ENCODE data around the gene RNU1-3.
A peak's percentile ranks its signal among the peaks of the same experiment; 100 is the strongest.
"Not testable (repeated sequence)": the region's sequence is repeated elsewhere in the genome, so short reads cannot be mapped to it uniquely, and the experiment has no call there.

RNU1-3 gene

DNA sequence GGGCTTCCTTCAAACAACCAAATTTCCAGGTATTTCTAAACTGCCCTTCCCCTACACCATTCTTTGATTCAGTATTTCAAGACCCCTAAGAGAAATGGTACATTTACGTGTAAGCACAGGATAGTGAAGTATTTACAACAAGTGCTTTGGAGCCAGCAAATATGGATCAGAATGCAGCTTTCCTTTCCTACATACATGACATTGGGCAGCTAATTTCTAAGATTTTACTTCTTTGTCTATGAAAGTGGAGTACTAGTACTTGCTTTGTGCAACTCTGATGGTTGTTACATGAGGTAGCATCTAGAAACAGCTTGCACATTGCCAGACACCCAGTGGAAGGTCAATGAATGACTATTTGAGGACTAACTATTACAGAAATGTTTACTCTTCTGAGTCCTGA lies 15.2 kb downstream of the RNU1-3 start:
- not testable (repeated sequence) for DNase-seq (ENCODE audit: low spot score)

DNA sequence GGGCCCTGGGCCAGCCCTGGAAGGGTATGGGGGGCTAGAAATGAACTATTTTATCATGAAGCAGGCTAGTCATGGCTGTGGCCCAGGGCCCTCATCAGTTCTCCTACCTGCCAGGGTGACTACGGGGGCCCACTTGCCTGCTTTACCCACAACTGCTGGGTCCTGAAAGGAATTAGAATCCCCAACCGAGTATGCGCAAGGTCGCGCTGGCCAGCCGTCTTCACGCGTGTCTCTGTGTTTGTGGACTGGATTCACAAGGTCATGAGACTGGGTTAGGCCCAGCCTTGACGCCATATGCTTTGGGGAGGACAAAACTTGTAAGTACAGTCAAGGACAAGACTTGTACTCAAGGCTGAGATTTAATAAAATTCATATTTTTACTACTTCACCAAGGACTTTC lies 16.8 kb downstream of the RNU1-3 start:
- not testable (repeated sequence) for DNase-seq (ENCODE audit: low spot score)

DNA sequence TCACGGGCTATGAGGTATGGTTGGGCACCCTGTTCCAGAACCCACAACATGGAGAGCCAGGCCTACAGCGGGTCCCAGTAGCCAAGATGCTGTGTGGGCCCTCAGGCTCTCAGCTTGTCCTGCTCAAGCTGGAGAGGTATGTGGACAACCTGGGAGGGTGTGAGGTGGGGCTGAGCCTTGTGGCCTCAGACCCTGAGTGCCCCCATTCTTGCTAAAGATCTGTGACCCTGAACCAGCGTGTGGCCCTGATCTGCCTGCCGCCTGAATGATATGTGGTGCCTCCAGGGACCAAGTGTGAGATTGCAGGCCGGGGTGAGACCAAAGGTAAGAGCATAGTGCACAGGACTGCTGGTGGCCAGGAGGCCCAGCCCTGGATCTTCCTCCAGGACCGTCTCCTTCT lies 17.4 kb downstream of the RNU1-3 start:
- DNase-seq (ENCODE audit: low spot score) = peak; percentile 30

DNA sequence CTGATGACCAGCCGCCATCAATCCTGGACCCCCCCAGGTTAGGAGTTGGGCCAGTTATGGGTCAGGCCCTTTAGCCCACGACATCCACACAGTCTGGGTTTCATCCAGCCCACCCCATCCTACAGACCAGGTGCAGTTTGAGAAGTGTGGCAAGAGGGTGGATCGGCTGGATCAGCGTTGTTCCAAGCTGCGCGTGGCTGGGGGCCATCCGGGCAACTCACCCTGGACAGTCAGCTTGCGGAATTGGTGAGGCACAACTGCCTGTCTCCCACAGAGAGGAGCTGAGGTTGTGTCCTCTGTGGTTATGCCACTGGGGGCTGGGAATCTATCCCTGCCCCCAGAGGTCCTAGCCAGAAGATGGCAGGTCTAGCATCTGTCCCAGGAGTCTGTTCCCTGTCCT lies 18.0 kb downstream of the RNU1-3 start:
- DNase-seq (ENCODE audit: low spot score) = not testable (repeated sequence)

DNA sequence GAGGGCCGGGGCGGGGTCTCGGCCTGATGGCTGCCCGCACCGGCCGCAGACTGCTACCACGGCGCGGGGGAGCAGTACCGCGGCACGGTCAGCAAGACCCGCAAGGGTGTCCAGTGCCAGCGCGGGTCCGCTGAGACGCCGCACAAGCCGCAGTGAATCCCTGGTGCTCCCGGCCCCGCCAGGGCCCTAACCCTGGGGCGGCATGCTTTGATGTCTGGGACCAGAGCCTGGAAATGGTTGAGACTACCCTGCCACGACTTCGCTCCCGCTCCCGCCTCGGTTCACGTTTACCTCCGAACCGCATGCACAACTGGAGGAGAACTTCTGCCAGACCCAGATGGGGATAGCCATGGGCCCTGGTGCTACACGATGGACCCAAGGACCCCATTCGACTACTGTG lies 18.5 kb downstream of the RNU1-3 start:
- peak; percentile 49 for DNase-seq (ENCODE audit: low spot score)

DNA sequence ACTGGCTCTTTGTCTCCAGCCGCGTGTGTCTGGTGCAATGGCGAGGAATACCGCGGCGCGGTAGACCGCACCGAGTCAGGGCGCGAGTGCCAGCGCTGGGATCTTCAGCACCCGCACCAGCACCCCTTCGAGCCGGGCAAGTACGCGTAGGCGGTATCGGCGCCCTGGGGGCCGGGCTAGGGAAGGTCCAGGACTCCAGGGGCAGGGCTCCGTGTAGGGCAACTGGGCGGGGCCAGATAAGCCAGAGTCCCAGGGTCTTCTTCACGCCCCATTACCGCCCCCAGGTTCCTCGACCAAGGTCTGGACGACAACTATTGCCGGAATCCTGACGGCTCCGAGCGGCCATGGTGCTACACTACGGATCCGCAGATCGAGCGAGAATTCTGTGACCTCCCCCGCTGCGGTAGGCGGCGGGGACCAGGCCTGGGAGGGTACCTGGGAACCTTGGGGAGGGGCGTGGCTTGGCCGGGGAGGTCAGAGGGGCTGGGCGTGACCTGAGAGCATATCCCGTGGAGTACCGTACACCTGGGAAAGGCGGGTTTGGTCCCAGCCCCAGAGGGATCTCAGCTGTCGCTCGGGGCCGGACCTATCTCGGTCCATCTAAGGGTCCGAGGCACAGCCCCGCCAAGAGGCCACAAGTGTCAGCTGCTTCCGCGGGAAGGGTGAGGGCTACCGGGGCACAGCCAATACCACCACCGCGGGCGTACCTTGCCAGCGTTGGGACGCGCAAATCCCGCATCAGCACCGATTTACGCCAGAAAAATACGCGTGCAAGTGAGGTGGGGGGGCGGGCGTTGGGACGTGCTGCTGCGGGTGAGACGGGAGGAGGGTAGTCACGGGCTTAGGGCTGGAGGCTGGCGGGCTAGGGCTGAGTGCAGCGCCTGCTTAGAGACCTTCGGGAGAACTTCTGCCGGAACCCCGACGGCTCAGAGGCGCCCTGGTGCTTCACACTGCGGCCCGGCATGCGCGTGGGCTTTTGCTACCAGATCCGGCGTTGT lies 19.3 kb downstream of the RNU1-3 start:
- not testable (repeated sequence) for DNase-seq (ENCODE audit: low spot score)

DNA sequence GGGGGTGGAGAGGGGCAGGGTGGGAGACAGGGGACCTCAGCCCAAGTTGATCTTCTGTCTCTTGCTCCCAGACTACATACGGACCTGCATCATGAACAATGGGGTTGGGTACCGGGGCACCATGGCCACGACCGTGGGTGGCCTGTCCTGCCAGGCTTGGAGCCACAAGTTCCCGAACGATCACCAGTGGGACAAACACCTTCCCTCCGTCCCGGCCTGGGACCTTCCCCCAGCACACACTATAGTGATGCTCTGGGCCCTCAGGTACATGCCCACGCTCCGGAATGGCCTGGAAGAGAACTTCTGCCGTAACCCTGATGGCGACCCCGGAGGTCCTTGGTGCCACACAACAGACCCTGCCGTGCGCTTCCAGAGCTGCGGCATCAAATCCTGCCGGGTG lies 20.0 kb downstream of the RNU1-3 start:
- not testable (repeated sequence) for DNase-seq (ENCODE audit: low spot score)

DNA sequence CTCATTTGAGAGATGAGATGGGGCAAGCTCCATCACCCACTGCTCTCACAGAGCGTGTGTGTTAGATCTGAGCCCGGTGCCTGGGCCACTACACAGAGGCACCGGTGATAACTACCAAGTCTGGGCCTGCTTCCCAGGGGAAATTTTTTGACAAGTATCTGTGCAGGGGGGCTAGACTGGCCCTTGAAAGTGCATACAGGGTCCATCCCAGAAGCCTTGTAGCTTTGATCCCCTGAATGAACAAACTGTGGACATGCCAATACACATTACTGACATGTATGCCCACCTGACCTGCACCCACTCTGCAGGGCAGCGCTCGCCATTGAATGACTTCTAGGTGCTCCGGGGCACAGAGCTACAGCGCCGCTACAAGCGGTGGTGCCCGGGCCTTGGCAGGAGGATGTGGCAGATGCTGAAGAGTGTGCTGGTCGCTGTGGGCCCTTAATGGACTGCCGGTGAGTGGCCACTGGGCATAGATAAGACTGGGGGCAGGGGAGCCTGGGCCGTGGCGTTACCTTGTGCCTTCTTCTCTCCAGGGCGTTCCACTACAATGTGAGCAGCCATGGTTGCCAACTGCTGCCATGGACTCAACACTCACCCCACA lies 20.6 kb downstream of the RNU1-3 start:
- DNase-seq (ENCODE audit: low spot score) = peak; percentile 65

DNA sequence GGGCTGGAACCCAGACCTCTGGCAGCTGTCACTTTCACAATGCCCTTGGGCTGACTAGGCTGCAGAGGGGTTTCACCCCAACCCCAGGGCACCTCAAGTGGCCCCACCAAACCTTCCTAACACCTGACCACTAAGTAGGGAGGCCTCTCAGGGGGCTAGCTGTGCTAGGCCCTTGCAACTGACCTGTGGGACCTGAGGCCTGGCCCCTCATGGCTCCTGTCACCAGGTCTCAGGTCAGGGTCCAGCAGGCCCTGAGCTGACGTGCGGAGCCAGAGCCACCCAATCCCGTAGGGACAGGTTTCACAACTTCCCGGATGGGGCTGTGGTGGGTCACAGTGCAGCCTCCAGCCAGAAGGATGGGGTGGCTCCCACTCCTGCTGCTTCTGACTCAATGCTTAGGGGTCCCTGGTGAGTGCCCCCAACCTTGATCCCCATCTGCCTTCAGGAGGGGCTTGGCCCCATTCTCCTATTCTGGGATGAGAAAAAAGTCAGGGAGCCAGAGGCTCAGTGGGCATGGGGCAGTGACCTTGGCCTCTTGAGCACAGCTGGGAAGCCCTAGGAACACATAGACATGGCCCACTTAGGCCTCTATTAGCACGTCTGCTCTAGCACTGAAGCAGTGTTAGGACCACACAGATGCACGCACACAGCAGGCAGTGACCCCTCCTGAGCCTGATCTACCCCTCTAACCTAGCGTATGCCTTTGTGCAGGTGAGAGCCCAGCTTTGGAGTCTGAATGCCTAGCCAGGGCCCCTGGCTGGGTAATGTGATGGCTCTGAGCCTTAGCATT lies 21.3 kb downstream of the RNU1-3 start:
- DNase-seq (ENCODE audit: low spot score) = peak; percentile 68

DNA sequence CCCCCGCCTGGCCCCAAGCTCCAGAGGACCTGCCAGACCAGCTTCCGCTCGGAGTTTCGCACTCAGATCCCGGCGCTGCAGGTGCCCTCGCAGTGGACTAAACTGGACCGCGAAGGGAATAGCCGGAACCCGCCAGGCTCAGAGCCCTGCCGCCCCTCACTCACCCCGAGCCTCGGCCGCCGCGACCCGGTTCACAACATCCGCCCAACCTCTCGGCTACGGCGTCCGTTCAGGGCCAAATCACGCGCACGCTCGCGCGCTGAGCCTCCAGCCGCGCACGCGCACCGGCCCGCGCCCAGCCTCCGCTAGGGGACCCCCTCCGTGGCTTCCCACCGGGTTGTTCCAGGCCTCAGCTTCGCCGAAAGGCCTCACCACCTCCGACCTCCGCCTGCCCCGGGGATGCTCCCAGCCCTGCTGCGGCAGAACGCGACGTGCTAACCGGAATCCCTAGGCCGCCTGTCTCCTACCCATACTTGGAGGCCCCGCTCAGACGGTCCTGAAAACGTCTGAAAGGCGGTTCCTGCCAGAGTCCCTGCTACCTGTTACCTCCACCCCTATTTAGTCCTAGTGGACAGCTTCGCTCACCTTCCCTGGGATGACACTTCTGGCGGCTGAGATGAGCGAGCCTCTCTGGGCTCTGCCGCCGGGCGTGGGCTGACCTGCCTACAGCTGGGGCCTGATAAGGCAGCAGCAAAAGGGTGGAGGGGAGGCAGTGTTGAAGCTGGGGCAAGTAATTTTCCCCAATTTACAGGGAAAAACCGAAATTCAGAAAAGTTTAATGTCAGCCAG lies 22.1 kb downstream of the RNU1-3 start:
- peak; percentile 100 for DNase-seq (ENCODE audit: low spot score)

DNA sequence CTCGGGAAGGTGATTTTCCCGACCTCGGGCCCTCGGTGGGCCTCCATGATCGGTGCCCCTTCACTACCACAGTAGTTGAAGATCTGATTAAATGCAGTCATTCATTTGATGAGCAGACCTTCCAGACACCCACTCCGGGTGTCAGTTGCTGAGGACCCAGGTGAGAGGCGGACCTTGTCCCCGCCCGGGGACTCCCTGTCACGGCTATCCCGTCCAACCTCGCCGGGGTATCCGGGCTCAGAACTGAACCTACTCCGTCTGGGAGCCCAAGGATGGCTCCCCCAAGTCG lies 22.6 kb downstream of the RNU1-3 start:
- DNase-seq (ENCODE audit: low spot score) = no peak

DNA sequence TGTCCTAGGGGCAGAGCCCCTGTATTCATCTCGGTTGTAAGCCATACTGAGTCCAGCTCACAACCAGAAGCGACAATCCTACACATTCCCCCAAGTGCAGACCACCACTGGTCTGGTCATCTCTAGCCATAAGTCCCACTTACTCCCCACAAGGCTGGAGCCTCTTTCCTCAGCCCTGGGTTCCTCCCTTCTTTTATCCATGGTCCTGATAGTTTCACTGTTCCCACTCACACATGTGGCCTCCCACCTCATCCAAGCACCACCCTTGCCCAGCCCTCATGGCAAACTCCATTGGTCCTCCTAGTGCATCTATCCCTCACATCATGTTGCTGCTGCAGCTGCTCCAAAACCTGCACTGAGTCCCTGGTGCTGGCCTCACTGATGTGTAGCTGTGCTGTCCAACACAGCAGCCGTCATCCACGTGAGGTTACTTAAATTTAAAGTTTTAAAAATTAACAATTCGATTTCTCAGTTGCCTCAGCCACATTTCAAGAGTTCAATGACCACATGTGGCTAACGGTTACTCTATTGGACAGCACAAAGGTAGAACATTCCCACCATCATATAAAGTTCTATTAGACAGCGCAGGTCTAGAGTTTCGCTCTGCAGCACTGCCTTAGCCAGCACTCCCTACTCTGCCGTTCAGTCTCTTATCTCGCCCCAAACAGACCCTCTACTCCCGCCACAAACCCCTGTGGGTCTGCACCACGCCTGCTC lies 23.1 kb downstream of the RNU1-3 start:
- DNase-seq (ENCODE audit: low spot score) = peak; percentile 66

DNA sequence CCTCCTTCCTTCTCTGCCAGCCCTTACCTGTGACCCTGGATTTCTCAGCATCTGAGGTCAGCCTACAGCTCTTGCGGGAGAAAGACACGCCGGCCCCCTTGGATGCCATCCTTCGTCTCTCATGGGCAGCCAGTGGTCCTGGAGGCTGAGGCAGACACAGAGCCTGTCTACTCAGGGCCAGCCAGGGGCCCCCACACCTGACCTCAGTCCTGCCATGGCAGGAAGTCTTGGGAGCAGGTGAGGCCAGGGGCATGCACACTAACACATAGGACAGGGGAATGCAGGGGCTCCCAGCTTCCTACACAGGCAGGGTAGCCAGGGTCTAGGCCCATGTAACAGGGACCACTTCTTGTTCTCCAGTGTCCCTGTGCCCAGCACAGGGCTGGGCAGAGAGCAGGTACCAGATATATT lies 23.7 kb downstream of the RNU1-3 start:
- DNase-seq (ENCODE audit: low spot score) = peak; percentile 60

DNA sequence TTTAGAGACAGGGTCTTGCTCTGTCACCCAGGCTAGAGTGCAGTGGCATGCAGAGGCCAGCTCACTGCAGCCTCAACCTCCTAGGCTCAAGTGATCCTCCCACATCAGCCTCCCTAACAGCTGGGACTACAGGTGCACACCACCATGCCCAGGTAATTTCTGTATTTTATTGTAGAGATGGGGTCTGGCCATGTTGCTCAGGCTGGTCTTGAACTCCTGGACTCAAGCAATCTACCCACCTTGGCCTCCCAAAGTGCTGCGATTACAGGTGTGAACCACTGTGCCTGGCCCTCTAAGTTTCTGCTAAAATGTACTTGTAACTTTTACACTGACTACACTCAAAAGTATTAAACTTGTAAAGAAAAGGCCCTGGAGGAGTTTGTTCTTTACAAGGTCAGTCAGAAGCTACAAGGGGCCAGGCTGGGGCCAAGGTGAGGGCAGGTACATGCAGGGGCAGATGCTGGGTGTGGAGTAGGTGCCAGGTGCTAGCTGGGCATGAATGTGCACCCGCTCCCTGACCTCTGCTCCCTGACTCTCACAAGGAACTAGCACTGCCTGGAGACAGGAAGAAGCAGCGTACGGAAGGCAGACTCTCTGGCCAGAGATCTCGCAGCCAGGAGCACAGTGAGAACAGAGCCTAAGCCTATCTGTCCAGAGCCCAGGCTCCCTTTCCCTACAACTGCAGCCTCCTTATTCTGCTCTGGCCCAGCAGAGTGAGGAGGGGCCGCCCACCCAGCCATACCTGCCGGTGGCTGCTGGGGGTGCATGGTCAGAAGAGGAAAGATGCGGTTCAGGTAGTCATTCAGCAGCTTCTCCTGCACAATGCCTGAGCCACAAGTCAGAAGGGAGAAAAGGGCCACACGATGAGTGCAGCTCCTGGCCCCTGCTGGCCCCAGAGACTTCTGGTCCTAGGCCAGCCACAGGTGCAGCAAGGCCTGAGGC lies 24.5 kb downstream of the RNU1-3 start:
- DNase-seq (ENCODE audit: low spot score) = peak; percentile 54

DNA sequence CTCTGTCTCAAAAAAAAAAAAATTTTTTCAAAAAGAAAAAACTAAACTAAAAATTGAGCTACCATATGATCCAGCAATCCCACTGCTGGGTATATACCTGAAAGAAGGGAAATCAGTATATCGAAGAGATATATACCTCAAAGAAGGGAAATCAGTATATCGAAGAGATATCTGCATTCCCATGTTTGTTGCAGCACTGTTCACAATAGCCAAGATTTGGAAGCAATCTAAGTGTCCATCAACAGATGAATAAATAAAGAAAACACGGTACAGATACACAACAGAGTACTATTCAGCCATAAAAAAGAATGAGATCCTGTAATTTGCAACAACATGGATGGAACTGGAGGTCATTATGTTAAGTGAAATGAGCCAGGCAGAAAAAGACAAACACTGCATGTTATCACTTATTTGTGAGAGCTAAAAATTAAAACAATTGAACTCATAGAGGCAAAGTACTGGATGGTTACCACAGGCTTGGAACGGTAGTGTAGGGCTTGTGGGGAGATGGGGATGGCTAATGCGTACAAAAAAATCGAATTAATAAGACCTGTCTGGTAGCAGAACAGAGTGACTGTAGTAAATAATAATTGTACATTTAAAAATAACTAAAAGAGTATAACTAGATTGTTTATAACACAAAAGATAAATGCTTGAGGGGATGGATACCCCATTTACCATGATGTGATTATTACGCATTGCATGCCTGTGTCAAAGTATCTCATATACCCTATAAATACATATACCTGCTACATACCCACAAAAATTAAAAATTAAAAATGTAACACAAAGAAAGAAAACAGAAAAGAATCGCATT lies 25.4 kb downstream of the RNU1-3 start:
- not testable (repeated sequence) for DNase-seq (ENCODE audit: low spot score)

DNA sequence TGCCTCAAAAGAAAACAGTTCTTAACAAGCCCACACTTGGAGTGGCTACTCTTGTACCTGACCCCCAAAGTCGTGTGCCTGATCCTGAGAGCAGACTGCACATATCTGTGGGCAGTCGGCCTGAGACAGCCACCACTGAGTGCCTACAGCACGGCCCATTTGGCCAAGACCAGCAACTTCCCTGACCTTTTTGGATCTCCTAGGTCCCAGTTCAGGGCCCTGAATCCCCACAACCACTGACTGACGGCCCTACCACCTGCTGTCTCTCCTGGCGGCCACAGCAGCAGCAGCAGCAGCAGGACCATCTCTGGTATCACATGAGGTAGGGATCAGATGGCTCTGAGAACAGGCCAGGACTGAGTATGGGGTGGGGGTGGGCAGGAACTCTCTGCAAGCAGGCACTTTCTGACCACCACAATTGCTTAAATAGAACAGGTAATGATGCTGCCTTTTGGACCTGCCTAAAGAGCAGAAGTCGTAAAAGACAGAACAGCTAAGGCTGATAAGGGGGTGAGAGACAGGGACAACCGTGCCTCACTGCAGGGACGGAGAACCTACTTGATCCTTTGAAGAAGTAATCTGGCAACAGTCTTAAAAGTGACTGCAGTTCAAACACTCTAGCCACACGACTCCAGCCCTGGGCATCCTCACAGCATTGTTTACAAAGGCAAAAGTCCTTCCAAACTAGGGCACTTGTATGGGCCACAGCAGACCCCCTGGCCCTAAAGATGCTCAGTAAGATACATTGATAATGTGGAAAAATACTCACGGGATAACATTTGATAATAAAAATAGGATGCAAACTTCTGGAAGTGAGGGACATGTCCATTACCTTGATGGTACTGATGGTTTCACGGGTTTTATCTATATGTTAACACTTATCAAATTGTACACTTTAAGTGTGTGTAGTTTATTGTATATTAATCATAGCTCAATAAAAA lies 27.4 kb downstream of the RNU1-3 start:
- DNase-seq (ENCODE audit: low spot score) = peak; percentile 63

DNA sequence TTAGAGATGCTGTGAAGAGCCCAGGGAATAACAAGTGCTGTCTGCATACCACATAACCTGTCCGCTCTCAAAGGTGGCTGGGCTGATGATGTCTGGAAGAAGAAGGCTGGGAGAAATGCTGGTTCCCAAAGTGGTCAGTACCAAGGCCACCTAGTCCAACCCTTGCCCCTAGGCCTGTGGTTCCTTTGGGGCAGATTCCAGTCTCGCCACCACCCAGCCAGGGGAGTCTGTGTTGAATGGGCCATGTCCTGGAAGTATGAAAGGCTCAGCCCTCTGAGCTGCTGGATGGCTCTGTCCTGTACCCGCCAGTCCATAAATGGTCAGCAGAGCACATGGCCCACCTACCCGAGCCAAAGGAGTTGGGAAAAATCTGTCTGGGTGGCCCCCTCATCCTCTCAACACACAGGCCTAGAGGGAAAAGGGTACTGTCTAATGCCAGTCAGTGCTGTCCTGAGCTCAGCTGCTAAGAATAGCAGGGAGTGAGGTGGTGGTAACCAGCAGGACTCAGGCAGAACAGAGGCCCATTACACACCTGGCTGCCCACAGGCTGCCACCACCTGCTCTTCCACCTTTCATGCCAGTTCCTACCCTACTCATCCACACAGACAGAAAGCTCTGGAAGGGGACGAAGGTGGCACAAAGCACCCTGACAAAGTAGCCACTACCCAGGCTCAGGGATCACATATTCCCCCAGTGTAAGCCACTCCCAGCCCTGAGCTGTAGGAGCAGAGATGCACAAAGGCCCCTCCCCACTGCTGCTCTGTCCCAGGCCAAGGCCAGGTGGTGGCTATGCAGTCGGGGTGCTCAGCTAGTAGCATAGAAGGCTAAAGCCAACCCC lies 28.6 kb downstream of the RNU1-3 start:
- peak; percentile 68 for DNase-seq (ENCODE audit: low spot score)
